ENCODE measurements around the gene ASTN2. TPM values are rescaled to one million over a fixed set of nuclear protein-coding genes. Genes with fewer than 3 reads are reported as not detected.
A peak's percentile ranks its signal among the peaks of the same experiment; 100 is the strongest.

Gene ASTN2
- total RNA-seq, 6 experiments from 2014 or later: 0.91 to 3.1 (median 2.5) TPM

DNA sequence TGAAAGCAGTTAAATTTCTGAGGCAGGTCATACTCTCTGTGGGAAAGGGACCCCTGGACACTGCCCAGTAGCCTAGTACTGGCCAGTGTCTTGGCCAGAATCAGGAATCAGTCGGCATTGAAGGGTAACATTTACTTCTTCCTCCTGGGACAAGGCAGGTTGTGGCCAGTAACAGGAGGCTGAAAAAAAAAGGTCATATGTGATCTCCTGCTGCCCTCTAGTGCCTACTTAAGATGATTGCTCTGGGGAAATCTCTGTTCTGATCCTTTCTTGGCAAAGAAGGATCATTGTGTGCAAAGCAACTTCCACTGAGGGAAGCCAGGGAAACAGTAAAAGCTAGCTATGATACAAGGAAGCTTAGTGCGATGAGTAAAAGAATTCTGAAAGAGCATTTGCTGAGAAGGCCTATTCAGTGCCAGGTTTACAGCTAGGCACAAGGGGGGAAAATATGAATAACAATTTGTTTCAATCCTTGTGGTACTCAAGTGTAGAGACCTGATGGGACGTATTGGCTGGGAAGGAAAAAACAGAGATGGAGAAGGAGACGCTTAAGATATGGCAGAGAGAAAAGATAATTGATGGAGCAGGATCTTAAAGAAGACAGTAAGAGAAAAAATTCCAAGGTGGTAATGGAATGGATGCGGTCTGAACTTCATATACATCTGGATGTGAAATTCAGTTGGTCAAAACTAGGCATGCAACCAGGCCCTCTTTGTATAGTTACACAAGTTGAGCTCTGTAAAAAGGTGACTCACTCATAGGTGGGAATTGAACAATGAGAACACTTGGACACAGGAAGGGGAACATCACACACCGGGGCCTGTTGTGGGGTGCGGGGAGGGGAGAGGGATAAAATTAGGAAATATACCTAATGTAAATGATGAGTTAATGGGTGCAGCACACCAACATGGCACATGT is 753.6 kb downstream of the ASTN2 start:
- no peak for DNase-seq
- TF ChIP-seq POLR2A (IDR thresholded peaks at IDR 0.05): no peak
- TF ChIP-seq, protein P1, sequence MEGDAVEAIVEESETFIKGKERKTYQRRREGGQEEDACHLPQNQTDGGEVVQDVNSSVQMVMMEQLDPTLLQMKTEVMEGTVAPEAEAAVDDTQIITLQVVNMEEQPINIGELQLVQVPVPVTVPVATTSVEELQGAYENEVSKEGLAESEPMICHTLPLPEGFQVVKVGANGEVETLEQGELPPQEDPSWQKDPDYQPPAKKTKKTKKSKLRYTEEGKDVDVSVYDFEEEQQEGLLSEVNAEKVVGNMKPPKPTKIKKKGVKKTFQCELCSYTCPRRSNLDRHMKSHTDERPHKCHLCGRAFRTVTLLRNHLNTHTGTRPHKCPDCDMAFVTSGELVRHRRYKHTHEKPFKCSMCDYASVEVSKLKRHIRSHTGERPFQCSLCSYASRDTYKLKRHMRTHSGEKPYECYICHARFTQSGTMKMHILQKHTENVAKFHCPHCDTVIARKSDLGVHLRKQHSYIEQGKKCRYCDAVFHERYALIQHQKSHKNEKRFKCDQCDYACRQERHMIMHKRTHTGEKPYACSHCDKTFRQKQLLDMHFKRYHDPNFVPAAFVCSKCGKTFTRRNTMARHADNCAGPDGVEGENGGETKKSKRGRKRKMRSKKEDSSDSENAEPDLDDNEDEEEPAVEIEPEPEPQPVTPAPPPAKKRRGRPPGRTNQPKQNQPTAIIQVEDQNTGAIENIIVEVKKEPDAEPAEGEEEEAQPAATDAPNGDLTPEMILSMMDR (IDR thresholded peaks at IDR 0.05): peak; percentile 69 to 78 (median 74)
- peak; percentile 95 to 99 (median 96) for ATAC-seq
- 45% methylated on average over 5 of the region's 7 CpGs for WGBS (ENCODE audit: insufficient coverage, low coverage, low lambda C conversion rate, missing lambda C conversion rate)
- Histone ChIP-seq H3K36me3 (no peaks in the 10 kb centered on the region), H3K27me3 (no peaks in the 10 kb centered on the region), H3K4me3 (no peak overlapping the region), H3K27ac (no peak overlapping the region), H3K4me1 (no peaks in the 10 kb centered on the region), H3K9me3 (no peaks in the 10 kb centered on the region)
- intact Hi-C loops (cut with DNase I): no loop called here

DNA sequence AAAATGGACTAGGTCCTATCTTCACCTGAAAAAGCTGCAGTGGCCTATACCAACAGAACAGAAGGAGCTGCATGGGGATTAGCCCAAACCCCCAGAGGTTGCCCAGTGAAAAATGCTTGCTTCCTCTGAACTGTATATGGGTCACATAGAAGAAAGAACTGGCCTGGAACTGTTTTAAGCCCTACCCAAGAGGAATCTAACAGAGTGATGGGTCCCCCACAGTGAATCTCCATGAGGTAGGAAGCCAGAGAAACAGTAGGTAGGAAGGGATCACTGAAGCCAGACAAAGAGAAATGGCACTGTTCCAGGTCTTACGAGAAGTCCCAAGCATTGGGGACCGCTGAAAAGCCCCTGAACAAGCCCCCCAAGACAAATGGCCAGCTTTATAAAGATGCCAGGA is 756.6 kb downstream of the ASTN2 start:
- Histone ChIP-seq H3K4me1 (no peaks in the 10 kb centered on the region), H3K9me3 (no peaks in the 10 kb centered on the region), H3K36me3 (no peaks in the 10 kb centered on the region), H3K4me3 (no peak overlapping the region), H3K27ac (no peak overlapping the region), H3K27me3 (no peaks in the 10 kb centered on the region)
- TF ChIP-seq, protein P1 (IDR thresholded peaks at IDR 0.05): no peak
- no peak for TF ChIP-seq POLR2A (IDR thresholded peaks at IDR 0.05)
- intact Hi-C loops (cut with DNase I): no loop called here
- DNase-seq (no peak), ATAC-seq (no peak)
- no CpG with 5 or more reads among the region's 2 CpGs for WGBS (ENCODE audit: insufficient coverage, low coverage, low lambda C conversion rate, missing lambda C conversion rate)

DNA sequence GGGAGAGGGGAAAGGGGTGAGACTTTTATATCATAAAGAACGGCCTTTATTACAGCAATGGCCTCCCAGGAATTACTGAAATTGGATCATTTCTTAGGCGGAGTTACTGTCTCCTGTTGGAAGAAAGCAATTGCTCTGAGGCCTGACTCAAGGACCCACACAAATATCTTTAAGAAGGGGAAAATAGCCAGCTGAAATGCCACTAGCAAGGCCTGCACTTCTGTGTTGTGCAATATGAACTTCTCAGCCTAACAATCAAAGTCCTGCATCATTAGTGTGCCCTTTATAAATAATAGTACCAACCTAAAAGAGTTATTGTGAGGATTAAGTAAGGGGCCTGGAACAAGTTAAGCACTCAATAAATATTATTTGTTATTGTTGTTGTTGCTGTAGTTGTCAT is 757.9 kb downstream of the ASTN2 start:
- no peaks in the 10 kb centered on the region for H3K9me3 ChIP-seq
- no peaks in the 10 kb centered on the region for H3K4me1 ChIP-seq
- H3K36me3 ChIP-seq: no peaks in the 10 kb centered on the region
- intact Hi-C loops (cut with DNase I): no loop called here
- 96% methylated on average over 2 of the region's 2 CpGs for WGBS (ENCODE audit: insufficient coverage, low coverage, low lambda C conversion rate, missing lambda C conversion rate)
- H3K4me3 ChIP-seq: no peak overlapping the region
- DNase-seq: no peak
- no peaks in the 10 kb centered on the region for H3K27me3 ChIP-seq
- ATAC-seq: no peak
- TF ChIP-seq, protein P1 (IDR thresholded peaks at IDR 0.05): no peak
- TF ChIP-seq POLR2A (IDR thresholded peaks at IDR 0.05): no peak
- no peak overlapping the region for H3K27ac ChIP-seq

DNA sequence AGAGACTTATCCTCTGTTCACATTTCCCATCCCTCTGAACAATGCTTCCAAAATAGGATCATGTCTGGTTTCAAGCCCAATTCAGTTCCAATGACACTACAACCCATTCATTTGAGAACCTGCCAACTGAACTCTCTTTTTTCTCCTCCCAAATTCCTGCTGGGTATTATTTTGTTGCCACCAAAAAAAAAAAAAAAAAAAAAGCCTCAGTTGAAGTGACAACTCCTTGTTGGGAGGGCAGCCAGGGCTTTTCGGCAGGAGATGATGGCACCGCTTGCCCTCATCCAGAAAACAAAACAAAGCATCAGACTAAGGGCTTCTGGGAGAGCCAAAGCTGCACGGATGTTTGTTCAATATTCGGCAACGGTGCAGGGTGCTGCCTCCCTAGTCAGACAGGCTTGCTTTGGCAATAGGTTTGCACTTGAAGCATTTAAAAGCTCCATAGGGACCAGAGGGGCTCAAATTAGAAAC is 758.3 kb downstream of the ASTN2 start:
- H3K36me3 ChIP-seq: no peaks in the 10 kb centered on the region
- no peak overlapping the region for H3K27ac ChIP-seq
- TF ChIP-seq, protein P1 (IDR thresholded peaks at IDR 0.05): no peak
- TF ChIP-seq POLR2A (IDR thresholded peaks at IDR 0.05): no peak
- H3K4me1 ChIP-seq: no peaks in the 10 kb centered on the region
- intact Hi-C loops (cut with DNase I): no loop called here
- peak in 2 of 3 donors; percentile 19 to 47 for DNase-seq
- no peaks in the 10 kb centered on the region for H3K9me3 ChIP-seq
- H3K27me3 ChIP-seq: no peaks in the 10 kb centered on the region
- no peak overlapping the region for H3K4me3 ChIP-seq
- ATAC-seq: peak in 1 of 4 donors; percentile 54
- WGBS (ENCODE audit: insufficient coverage, low coverage, low lambda C conversion rate, missing lambda C conversion rate): 64% methylated on average over 5 of the region's 5 CpGs

Measured in right lobe of liver (tissue), 6 donors.